Measurements from ENCODE around the gene ONECUT1.

GRCh38 chr15:52762621-52763020, 27.5 kb downstream of the ONECUT1 start:
- TF ChIP-seq CTCF (IDR thresholded peaks at IDR 0.05), result no peak
- no peak for TF ChIP-seq POLR2AphosphoS5 (IDR thresholded peaks at IDR 0.05)

All from esophagus muscularis mucosa (tissue), 3 donors.